Measurements from ENCODE around the gene KLHDC7B.
A peak's percentile ranks its signal among the peaks of the same experiment; 100 is the strongest.

KLHDC7B gene

GRCh38 chr22:50572965-50573364 lies 27.3 kb downstream of the KLHDC7B start:
- DNase-seq (ENCODE audit: low spot score): no peak

GRCh38 chr22:50573491-50574382 lies 28.0 kb downstream of the KLHDC7B start:
- no peak for DNase-seq (ENCODE audit: low spot score)

DNA sequence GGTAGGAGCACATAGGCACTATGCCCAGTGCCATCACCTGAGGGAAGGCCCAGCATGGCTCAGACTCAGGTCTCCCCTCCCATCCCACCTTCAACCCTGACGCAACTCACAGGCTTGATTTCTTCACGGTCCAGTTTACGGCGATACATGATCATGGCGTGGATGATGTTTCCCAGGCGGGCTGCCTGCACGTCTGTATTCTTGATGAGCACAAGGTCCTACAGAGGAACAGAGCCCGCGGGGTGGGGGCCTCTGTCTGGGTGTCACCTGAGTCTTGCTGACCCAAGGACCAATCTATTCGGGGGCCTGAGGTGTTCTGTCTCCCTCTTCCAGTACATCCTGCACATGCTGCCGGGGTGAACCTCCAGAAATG lies 28.7 kb downstream of the KLHDC7B start:
- DNase-seq (ENCODE audit: low spot score): no peak

- DNase-seq (ENCODE audit: low spot score): no peak
These were observed 29.8 kb downstream of the KLHDC7B start for GRCh38 chr22:50575426-50575941.

DNA sequence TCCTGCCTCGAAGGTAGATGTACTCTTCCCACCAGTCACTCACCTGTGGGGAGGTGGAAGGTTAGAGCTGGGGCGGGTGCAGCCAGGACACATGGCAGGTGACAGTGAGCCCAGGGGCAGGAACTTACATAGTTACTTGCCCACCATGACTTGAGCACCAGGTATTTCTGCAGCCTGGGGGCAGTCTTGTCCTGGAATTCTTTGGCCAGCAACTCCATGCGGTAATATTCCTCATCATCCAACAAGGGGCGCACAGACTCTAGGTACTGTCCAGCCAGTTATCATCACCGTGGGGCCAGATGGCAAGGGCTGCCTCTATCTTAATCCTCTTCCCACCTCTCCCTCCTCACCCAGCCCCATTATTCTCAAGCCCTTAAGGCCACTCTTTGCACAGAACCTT lies 30.4 kb downstream of the KLHDC7B start:
- DNase-seq (ENCODE audit: low spot score): no peak

DNA sequence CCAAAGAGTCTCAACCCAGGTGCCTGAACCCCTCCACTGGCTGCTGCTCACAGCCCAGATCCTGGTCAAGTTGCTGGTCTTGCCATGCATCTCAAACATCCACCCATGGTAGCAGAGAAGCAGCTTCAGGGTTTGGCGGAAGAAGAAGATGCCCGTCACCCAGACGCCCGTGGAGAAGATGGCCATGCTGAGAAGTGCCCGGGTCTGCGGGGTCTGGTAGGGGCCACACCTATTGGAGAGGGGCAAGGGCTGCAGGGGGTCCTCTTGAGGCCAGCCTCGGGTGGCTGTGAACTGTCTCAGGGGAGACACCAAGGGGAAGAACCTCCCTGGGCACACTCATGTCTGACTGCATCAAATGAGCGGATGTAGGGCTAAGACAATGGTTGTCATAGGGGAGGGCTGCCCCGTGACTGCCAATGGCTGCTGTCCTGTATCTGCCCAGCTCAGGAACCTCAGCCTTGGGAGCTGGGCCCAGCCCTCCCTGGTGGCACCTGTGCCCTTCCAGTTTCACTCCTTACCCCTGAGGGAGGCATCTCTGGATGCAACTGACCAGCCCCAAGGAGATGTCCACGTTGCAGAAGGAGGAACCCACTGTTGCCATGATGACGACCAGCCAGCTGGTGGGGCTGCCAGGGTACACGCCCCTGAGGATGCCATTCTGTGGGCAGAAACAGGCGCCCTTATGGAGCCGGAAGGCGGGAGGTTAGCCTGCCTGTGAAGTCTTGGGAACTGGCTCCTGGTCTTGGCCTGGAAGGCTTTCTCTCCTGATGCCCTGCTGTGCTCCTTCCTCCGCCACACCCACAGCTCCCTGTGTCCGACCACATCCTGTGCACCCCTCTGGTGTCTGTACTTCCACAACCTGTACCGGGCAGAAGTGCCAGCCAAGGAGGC lies 31.4 kb downstream of the KLHDC7B start:
- DNase-seq (ENCODE audit: low spot score): no peak

DNA sequence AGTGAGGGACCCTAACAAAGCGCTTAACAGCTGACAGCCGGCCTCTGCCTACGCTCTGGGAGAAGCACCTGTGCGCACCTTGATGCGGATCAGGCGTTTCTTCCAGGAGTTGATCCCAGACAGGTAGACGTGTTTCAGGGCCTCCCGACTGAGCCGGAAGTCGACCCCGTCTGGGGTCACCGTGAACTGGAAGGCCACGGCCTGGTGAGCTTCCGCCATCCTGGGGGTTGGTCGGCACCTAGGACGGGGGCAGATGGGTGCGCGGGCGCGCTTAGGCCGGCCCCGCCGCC lies 31.9 kb downstream of the KLHDC7B start:
- DNase-seq (ENCODE audit: low spot score): no peak

DNA sequence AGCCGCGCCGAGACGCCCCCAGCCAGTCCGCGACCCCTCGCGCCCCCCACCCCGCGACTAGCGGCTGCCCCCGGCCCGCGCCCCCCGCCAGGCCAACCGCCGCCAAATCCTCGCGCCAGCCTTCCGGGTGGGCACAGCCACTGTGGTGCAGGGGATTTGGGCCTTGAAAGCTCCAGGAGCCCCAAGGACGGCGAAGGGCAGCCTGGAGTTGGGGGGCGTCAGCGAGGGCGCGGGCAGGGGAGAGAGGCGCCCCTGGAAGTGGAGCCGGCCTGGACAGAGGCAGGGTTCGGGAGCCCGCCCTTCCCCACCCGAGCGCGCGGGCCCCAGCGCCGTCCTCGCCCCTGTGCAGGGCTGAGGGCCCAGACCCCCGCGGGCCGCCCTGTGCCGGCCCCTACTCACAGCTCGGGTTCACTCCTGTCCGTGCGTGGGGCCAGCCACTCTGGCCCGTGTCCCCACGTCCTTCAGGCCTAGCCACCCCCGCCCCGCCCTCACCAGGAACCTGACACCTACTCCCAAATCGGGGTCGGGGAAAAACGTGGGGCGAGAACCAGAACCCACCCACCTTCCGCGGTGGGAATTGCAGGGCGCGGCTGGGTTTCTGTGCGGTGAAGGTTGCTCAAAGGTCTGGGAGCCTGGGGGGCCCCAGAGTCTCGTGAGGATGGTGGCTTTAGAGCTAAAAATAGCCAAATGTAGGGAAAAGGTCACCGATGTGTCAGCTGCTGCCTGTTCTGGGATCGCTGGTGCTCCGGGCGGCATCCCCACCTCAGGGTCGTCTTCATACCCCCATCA lies 32.5 kb downstream of the KLHDC7B start, which contains the start of gene CPT1B:
CPT1B (minus strand) TSS at position 441 of the 789 bp plus-strand sequence. CDS start 512 bp downstream, outside the sequence.
- no peak for DNase-seq (ENCODE audit: low spot score)

GRCh38 chr22:50578776-50579310 lies 33.1 kb downstream of the KLHDC7B start:
- no peak for DNase-seq (ENCODE audit: low spot score)

DNA sequence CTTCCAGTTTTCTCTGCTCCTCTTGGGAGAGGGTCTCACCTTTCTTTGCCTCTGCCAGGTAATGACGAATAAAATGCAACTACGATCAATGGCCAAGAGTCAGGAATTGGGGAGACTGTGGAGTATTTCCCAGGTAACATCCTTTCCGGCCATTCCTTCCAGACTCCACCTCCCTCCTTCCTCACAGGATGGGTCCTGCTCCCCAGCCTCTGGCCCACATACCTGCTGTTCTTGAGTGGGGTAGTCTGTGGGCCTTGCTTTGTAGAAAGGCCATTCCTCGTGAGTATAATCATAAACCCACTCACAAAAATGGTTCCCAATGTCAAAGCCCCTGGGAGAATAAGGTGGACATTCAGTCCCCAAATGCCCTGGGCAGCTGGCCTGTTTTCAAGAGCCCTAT lies 34.1 kb downstream of the KLHDC7B start:
- DNase-seq (ENCODE audit: low spot score): no peak

DNA sequence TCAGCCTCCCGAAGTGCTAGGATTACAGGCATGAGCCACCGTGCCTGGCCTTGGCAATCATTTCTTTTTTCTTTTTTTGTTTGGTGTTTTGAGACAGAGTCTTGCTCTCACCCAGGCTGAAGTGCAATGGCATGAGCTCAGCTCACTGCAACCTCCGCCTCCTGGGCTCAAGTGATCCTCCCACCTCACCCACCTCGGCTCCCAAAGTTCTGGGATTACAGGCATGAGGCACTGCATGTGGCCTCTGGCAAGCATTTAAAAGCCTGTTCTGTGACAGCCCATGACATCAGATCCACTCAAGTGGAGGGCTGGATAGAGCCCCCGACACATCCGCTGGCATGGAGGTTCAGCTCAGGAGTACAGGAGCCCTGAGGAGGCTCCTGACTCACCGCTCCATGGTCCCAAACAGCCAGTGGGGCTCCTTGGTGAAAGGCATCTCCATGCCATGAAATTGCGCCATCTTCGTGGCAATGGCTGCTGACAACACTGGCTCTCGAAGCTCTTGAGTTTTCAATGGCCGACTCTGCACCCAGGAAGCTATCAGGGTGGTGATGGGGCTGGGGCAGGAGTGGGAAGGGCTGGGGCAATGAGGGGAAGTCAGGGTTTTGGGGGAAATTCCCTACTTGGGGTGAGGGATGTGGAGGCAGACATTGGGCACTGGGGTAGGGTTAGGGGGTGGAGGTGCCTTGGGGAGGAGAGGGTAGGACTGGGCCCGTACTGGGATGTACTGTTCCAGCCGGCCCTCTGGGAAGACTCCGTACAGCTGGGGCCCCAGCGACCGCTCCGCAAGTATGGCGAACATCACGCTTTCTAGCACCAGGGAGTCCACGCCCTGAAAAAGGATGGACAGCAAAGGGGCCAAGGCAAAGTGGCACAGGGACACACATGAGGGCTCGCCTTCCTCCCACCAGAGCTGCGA lies 35.6 kb downstream of the KLHDC7B start:
- no peak for DNase-seq (ENCODE audit: low spot score)

GRCh38 chr22:50581950-50582492 lies 36.3 kb downstream of the KLHDC7B start:
- DNase-seq (ENCODE audit: low spot score): no peak

DNA sequence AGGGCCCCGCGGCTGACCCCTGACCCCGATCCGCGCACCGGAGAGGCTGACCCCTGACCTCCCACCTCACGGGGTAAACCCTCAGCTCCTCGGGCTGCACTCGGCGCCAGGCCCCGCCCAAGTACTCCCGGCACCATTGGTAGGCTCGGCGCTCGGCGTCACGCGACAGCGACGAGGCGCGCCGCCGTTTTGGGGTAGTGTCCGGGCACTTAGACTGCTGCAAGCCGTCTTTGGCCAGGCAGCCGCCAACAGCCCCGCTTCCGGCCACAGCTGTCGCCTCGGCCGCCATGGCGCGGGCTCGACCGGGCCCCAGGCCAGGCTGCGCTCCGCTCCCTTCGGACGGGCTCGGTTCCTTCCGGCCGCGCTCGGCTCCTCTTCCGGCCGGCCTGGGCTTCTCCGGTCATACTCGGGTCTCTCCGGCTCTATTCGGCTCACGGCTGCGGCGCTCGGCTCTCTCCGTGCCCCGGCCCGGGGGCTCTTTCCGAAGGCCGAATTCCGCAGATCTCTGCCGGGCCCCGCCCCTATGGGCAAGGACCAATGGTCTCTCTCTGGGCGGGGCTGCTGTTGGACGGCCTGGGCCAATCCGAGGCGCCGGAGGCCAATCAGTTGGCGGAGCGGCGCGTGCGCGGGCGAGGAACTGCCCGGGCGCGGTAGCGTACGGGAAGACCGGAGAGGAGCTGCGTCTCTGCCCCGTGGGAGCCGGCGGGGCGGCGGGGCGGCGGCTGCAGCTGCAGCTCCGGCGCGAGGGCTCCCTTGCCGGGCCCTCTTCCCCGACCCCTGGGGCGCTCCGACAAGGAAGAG lies 37.0 kb downstream of the KLHDC7B start, which contains the start of gene CHKB:
CHKB (minus strand) TSS at position 357 of the 801 bp plus-strand sequence; CDS start at position 289, 68 bp downstream.
- peak; percentile 99 for DNase-seq (ENCODE audit: low spot score)

GRCh38 chr22:50583294-50583861 lies 37.7 kb downstream of the KLHDC7B start:
- no peak for DNase-seq (ENCODE audit: low spot score)

- no peak for DNase-seq (ENCODE audit: low spot score)
These were observed 38.7 kb downstream of the KLHDC7B start for GRCh38 chr22:50584106-50585096.

DNA sequence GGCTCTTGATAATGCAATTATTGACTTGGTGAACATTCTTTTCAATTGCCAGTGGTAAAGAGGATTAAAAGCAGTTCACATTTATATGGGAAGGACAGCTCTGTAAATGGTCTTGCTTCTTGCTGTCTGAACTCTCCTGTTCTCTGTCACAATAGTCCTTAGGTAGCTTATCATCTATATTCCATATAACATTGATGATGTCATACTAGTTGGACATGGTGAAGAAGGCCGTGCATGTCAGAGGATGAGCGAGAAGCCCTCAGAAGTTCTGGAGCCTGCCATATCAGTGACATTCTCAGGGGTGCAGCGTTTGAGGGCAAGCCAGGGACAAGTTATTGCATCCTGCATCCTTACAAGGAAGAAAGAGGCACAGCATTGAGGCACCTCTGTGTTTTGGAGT lies 39.5 kb downstream of the KLHDC7B start:
- DNase-seq (ENCODE audit: low spot score): no peak

DNA sequence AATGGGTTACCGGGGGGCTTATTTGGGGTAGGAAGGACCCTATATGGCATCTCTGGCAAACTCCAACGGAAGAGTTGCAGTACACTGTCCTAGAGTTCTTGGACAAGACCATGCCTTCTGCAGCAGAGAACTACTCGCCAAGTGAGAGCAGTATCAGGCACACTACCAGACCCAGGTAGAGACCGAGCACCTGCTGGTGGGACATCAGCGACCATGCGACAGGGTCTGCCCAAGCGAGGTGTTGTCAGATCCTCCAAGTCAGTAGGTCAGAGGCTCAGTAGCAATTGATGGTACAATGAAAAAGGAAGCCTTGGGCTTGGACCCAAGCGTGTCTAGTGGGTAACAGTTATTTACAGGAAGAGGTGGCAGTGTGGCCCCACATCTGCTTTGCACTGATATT lies 40.1 kb downstream of the KLHDC7B start:
- no peak for DNase-seq (ENCODE audit: low spot score)

DNA sequence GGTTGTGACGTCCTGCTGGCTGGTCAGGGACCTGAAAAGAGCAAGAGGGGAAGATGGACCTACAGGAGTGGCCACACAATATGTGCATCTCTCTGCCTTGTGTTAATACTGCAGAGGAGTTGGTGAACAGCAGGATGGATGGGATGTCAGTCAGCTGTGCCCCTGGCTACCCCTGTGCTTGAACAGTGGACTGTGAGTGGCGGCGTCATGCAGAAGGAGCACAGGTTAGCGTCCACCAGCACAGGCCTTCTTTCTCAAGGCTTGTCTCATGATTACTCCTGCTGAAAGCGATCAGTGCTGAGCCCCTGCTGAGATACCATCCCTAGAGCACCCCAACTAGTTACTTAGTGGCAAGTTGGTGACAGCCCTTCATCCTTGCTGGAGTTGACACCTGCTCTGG lies 40.7 kb downstream of the KLHDC7B start:
- no peak for DNase-seq (ENCODE audit: low spot score)

All from globus pallidus (tissue), 1 donor.